A673 (cell line): ENCODE data around the gene AGR3. TPM values are rescaled to one million over a fixed set of nuclear protein-coding genes. Genes with fewer than 3 reads are reported as not detected.
A peak's percentile ranks its signal among the peaks of the same experiment; 100 is the strongest.

Experiments
- BruUV-seq: library from RNA; stranded (reverse); fragments of 400-500 nt; replicated peaks from 2 replicates; lab custom pipeline; 2021; lab: Mats Ljungman, UMichigan
- CTCF ChIA-PET: fragments of 300-600 bp; sonication (Branson Sonifier 250); formaldehyde crosslinking; loops from one replicate; lab custom pipeline; 2022; ENCODE audit warnings: antibody characterized with exemption; lab: Charles Lee
- POLR2A ChIA-PET: fragments of 300-600 bp; sonication (Branson Sonifier 250); formaldehyde crosslinking; loops from one replicate; lab custom pipeline; 2022; ENCODE audit warnings: antibody characterized with exemption; ENCODE audit not compliant: low non-redundant PET; lab: Charles Lee
- DNase-seq: peaks from one replicate; pipeline ENCODE4 v3.0.0-alpha.2; 2015; ENCODE audit warnings: low spot score
- H3K27ac ChIP-seq: fragments of 200-600 bp; sonication (generic); 2 replicates; pipeline ENCODE4 v1.5.1; 2016; ENCODE audit warnings: mixed run types, low read depth, mild to moderate bottlenecking, mixed read lengths, antibody characterized with exemption, low read length; ENCODE audit not compliant: poor library complexity, severe bottlenecking
- H3K27me3 ChIP-seq: fragments of 200-600 bp; sonication (generic); replicated peaks from 2 replicates; pipeline ENCODE4 v1.6.1; 2017; ENCODE audit warnings: mixed run types, low read depth, mild to moderate bottlenecking, mixed read lengths, antibody characterized with exemption, low read length; ENCODE audit not compliant: insufficient read depth, poor library complexity
- H3K36me3 ChIP-seq: fragments of 200-600 bp; sonication (generic); 2 replicates; pipeline ENCODE4 v1.6.1; 2016; ENCODE audit warnings: mixed run types, mild to moderate bottlenecking, mixed read lengths, antibody characterized with exemption, low read length; ENCODE audit not compliant: insufficient read depth, poor library complexity, severe bottlenecking
- H3K4me1 ChIP-seq: fragments of 200-600 bp; sonication (generic); 2 replicates; pipeline ENCODE4 v1.6.1; 2017; ENCODE audit warnings: mixed run types, mild to moderate bottlenecking, mixed read lengths, antibody characterized with exemption, low read length; ENCODE audit not compliant: insufficient read depth, poor library complexity, severe bottlenecking
- H3K4me3 ChIP-seq: fragments of 200-600 bp; sonication (generic); 2 replicates; pipeline ENCODE4 v1.5.1; 2016; ENCODE audit warnings: low read depth, mixed run types, mild to moderate bottlenecking, mixed read lengths, low read length; ENCODE audit not compliant: poor library complexity, severe bottlenecking
- H3K9me3 ChIP-seq: fragments of 200-600 bp; sonication (generic); 2 replicates; pipeline ENCODE4 v1.6.1; 2016; ENCODE audit warnings: mixed run types, low read depth, mild to moderate bottlenecking, mixed read lengths, antibody characterized with exemption, low read length; ENCODE audit not compliant: poor library complexity, severe bottlenecking
- CTCF ChIP-seq: fragments of 300-800, 200-600 bp; sonication (generic); conservative IDR thresholded peaks from 2 replicates; pipeline ENCODE4 v1.5.1; 2017; ENCODE audit warnings: low read depth, mild to moderate bottlenecking, antibody characterized with exemption, low read length, moderate library complexity, mixed read lengths
- EZH2 ChIP-seq: fragments of 200-600 bp; sonication (generic); IDR thresholded peaks from 2 replicates; pipeline ENCODE4 v1.6.1; 2017; ENCODE audit warnings: borderline replicate concordance, low read depth, mild to moderate bottlenecking, mixed read lengths, antibody characterized with exemption, low read length; ENCODE audit not compliant: poor library complexity, severe bottlenecking
- intact Hi-C: fragments of 100-400 bp; cut with micrococcal nuclease; formaldehyde crosslinking; loops from one replicate; pipeline ENCODE4 v1.10.0; 2022; ENCODE audit not compliant: unreplicated experiment
- total RNA-seq: library from RNA; stranded (reverse); gene quantifications from 2 replicates; pipeline ENCODE4 v1.2.3, GENCODE V29; 2021

The AGR3 gene
- total RNA-seq, 1 experiment from 2014 or later = not detected

GRCh38 chr7:16923019-16923418 lies 41.2 kb upstream of the AGR3 start:
- DNase-seq = no peak
- no peak for TF ChIP-seq EZH2
- TF ChIP-seq CTCF = no peak
- POLR2A ChIA-PET = no interaction called here
- Histone ChIP-seq H3K27ac (no peak overlapping the region), H3K27me3 (no peaks in the 10 kb centered on the region), H3K4me3 (no peak overlapping the region), H3K36me3 (no peaks in the 10 kb centered on the region), H3K9me3 (no peaks in the 10 kb centered on the region), H3K4me1 (peaks cover 46% of the 10 kb centered on the region)
- no TSS peak for BruUV-seq
- intact Hi-C loops = loop anchor here (5.0 to 10.0 kb wide), 2 partner anchors 119 to 382 kb away; no protein-coding TSS in a partner anchor
- CTCF ChIA-PET = no interaction called here

GRCh38 chr7:16921644-16922257 lies 40.0 kb upstream of the AGR3 start:
- POLR2A ChIA-PET = interaction anchor here (0.7 kb wide), 1 partner anchor 433 kb away, joined by 7 read pairs; no protein-coding TSS in a partner anchor
- peak overlapping the region; percentile 60 for H3K27ac ChIP-seq
- DNase-seq = peak; percentile 85
- no peaks in the 10 kb centered on the region for H3K9me3 ChIP-seq
- no peak overlapping the region for H3K4me3 ChIP-seq
- TF ChIP-seq CTCF (no peak), EZH2 (no peak)
- CTCF ChIA-PET = no interaction called here
- no peaks in the 10 kb centered on the region for H3K36me3 ChIP-seq
- peaks cover 58% of the 10 kb centered on the region for H3K4me1 ChIP-seq
- BruUV-seq = no TSS peak
- intact Hi-C loops = loop anchor here (5.0 to 10.0 kb wide), 2 partner anchors 121 to 383 kb away; no protein-coding TSS in a partner anchor
- no peaks in the 10 kb centered on the region for H3K27me3 ChIP-seq

GRCh38 chr7:16921151-16921550 lies 39.4 kb upstream of the AGR3 start:
- intact Hi-C loops = loop anchor here (5.0 to 10.0 kb wide), 2 partner anchors 121 to 384 kb away; no protein-coding TSS in a partner anchor
- ChIA-PET POLR2A (interaction anchor here (0.6 kb wide), 1 partner anchor 13 kb away, joined by 3 read pairs; no protein-coding TSS in a partner anchor), CTCF (interaction anchor here (0.7 to 1.3 kb wide), 2 partner anchors 226 to 383 kb away, joined by 3 read pairs; no protein-coding TSS in a partner anchor)
- H3K36me3 ChIP-seq = no peaks in the 10 kb centered on the region
- BruUV-seq = no TSS peak
- H3K4me1 ChIP-seq = peaks cover 63% of the 10 kb centered on the region
- H3K9me3 ChIP-seq = no peaks in the 10 kb centered on the region
- no peak for TF ChIP-seq EZH2
- TF ChIP-seq CTCF = no peak
- H3K27ac ChIP-seq = no peak overlapping the region
- H3K27me3 ChIP-seq = no peaks in the 10 kb centered on the region
- no peak overlapping the region for H3K4me3 ChIP-seq
- no peak for DNase-seq
